CD1c-positive myeloid dendritic cell (primary cell): ENCODE results near the gene OR4E1.
"Not testable (repeated sequence)": the region's sequence is repeated elsewhere in the genome, so short reads cannot be mapped to it uniquely, and the experiment has no call there.

ENCODE experiments used
- DNase-seq: peaks from one replicate; pipeline ENCODE4 v3.0.0-alpha.2; 2016; ENCODE audit errors: extremely low spot score

OR4E1 gene

GRCh38 chr14:21673718-21674117, at the start of gene OR4E1:
TSS of gene OR4E1 (minus strand) at chr14:21673818. CDS start at chr14:21670935, 2,883 bp downstream.
- DNase-seq, result no peak

GRCh38 chr14:21721504-21721903, 47.9 kb upstream of the OR4E1 start:
- DNase-seq, result no peak

- no peak for DNase-seq
These were observed 46.2 kb upstream of the OR4E1 start for GRCh38 chr14:21719841-21720240.

GRCh38 chr14:21714318-21714929, 40.8 kb upstream of the OR4E1 start:
- DNase-seq, result no peak

GRCh38 chr14:21712036-21712435, 38.4 kb upstream of the OR4E1 start:
- no peak for DNase-seq

- peak; percentile 56 for DNase-seq
These were observed 37.8 kb upstream of the OR4E1 start for GRCh38 chr14:21711360-21711961.

GRCh38 chr14:21704338-21704737, 30.7 kb upstream of the OR4E1 start:
- DNase-seq, result no peak

- DNase-seq, result no peak
These were observed 30.0 kb upstream of the OR4E1 start for GRCh38 chr14:21703357-21704326.

GRCh38 chr14:21702316-21702715, 28.7 kb upstream of the OR4E1 start:
- no peak for DNase-seq

GRCh38 chr14:21699551-21699950, 25.9 kb upstream of the OR4E1 start:
- DNase-seq, result no peak

GRCh38 chr14:21698538-21698937, 24.9 kb upstream of the OR4E1 start:
- DNase-seq, result not testable (repeated sequence)

GRCh38 chr14:21697662-21698061, 24.0 kb upstream of the OR4E1 start:
- DNase-seq, result not testable (repeated sequence)

GRCh38 chr14:21694425-21694824, 20.8 kb upstream of the OR4E1 start:
- no peak for DNase-seq

- DNase-seq, result no peak
These were observed 12.8 kb upstream of the OR4E1 start for GRCh38 chr14:21686468-21686867.

- DNase-seq, result no peak
These were observed 6.5 kb upstream of the OR4E1 start for GRCh38 chr14:21680072-21680471.

GRCh38 chr14:21675566-21675965, 1.9 kb upstream of the OR4E1 start:
- no peak for DNase-seq

- no peak for DNase-seq
These were observed 1.5 kb downstream of the OR4E1 start for GRCh38 chr14:21672116-21672515.

- no peak for DNase-seq
These were observed 2.2 kb downstream of the OR4E1 start for GRCh38 chr14:21671371-21671770.

GRCh38 chr14:21669284-21669683, 4.3 kb downstream of the OR4E1 start:
- DNase-seq, result no peak

- no peak for DNase-seq
These were observed 5.2 kb downstream of the OR4E1 start for GRCh38 chr14:21668377-21668776.

- DNase-seq, result no peak
These were observed 16.6 kb downstream of the OR4E1 start for GRCh38 chr14:21656980-21657379.

GRCh38 chr14:21654215-21654614, 19.4 kb downstream of the OR4E1 start:
- DNase-seq, result no peak
